ENCODE results near the gene CCDC141.

Gene CCDC141

DNA sequence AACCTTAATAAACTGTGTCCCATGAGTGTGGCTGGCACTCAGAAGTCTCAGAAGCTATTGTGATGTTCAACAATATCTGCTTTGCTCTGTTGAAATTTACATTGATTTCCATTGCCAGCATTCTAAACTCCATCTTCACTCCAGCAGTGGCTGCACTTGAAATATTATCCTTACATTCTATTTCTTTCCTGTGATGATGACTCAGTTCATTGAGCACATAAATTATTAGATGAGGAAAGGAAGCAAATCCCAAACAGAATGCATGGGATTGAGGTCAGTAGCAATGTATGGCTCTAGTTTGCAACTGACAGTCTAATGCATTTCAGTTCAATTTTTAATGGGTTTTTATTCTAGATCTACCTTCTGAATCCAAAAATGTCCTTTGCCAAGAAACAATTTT, 150.3 kb downstream of the CCDC141 start:
- no peak for DNase-seq

DNA sequence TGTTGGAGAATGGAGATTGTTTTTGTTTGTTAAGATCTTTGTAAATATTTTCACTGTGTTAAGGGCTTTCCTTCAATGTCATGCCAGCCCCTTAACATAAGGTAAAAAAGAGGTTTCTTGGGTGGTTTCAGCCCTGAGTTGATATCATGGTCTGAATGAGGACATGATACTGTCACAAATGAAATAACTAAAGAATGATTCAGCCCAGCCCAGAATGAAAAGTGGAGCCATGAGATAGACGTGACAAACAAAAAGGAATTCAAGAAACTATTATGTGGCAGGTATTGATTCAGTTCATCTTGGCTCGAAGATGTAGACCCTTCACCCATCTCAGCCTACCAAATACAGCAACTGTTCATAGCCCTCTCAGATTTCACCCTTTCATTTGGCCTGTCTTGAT, 154.1 kb downstream of the CCDC141 start:
- no peak for DNase-seq

GRCh38 chr2:178895171-178895570, 154.8 kb downstream of the CCDC141 start:
- DNase-seq = no peak

GRCh38 chr2:178892751-178893625, 156.9 kb downstream of the CCDC141 start:
- no peak for DNase-seq

GRCh38 chr2:178891959-178892485, 157.9 kb downstream of the CCDC141 start:
- DNase-seq = no peak

DNA sequence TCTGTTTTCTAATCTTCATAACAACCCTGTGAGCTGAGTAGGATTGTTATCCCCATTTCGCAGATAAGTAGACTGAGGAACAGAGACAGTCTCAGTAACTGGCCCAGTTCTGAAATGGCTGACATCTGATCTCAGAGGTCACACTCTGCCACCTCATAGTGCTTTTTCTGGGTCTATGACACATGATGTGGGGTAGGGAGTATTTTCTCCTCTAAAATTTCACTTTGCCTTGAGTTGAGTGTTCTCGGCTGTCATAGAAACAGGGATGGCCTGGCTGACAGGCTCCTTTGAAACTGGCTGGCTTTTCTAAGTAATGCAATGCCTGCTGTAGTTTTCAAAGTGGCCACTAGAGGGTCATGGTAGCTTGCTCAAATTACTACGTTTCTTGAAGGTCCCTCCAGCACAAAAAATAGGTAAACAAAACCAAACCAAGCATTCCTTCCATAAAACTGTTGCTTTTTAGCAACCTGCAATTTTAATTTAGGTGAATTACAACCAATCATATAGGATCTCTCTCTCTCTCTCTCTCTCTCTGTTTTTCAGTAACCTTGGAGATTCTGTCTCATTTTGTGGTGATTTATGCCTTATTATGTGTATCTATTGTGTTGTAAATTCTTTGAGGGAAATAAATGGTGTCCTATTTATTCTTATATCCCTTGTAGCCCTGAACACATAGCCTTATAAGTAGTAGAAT, 158.5 kb downstream of the CCDC141 start:
- peak; percentile 55 for DNase-seq

- no peak for DNase-seq
Measured at GRCh38 chr2:178886006-178886405, 163.9 kb downstream of the CCDC141 start.

DNA sequence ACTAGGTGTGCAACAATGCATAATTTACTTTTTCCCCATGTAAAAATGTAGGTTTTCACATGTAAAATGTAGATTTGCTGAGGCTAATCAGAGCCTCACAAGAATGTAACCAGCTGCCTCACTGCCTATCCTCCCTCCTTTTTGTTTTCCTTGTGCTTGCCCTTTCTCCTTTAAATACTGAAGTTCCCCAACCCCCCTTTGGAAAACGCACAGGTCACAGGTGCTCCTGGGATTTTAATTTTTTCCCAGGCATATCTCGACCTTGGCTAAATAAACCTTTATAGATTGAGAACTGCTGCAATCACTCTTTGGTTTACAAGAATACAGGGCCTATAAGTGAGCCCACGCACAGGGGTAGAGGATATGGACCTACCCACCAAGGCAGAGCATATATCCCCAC, 165.5 kb downstream of the CCDC141 start:
- no peak for DNase-seq

DNA sequence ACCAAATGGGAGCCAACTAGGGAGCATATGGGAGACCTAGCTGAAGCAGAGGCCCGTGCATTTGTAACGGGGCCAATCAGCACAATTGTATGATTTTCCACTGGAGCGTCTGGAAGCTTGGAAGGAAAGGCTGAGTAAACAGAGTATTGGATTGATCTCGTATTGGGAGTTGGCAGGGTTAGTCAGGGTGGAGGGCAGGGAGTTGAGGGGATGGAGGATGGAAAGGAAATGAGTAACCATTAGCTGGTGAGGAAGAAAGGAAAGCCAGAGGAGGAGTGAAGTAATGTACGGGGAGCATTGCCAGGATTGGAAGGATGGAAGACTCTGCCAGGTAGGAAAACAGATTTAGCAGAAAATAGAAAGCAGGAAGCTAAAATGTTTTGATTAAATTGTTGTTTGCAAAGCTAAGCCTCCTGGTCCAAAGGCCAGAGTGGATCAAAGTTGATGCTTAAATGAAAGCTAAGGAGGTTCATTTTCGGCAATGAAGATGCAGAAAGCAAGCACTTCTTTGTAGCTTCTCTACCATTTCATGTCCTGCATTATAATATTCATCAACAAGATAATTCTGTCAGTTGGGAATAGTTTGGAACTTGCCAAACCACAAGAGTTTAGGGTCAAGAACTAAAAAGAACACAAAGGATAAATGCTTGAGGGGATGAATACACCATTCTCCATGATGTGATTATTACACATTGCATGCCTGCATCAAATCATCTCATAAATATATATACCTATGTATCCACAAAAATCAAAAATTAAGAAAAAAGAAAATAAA, 167.1 kb downstream of the CCDC141 start:
- no peak for DNase-seq

DNA sequence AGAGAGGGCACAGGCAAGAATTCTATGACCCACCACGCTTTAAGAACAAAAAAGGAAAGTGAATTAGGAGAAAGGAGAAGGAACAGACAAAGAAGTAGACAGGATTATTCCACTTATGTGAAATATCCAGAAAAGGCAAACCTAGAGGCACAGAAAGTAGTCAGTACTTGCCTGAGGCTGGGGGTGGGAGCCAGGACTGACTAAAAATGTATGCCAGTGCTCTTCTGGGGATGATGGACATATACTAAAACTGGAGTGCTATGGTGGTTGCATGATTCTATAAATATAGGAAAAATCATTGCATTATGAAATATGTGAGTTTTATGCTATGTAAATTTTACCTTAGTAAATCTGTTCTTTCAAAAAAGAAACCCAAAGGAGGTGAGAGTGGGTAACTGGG, 168.9 kb downstream of the CCDC141 start:
- no peak for DNase-seq

DNA sequence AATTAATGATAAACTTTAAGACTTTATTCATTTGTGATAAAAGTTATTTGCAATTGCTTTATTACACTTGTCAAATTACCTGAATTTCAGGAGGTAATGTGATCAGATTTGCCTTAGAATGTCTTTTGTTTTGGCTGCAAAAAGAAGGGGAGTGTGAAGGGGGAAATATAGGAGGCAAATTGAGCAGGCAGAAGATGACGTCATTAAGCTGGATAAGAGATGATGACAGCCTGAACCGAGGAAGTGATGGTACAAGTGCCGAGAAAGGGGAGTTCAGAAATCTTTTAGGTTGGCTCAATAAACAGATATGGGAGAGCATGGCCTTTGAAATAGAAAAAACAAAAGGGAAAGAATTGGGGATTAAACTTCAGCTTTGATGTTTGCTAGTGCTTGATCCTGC, 169.7 kb downstream of the CCDC141 start:
- DNase-seq = no peak

- no peak for DNase-seq
Measured at GRCh38 chr2:178877874-178878273, 172.1 kb downstream of the CCDC141 start.

- DNase-seq = no peak
Measured at GRCh38 chr2:178874529-178875240, 175.3 kb downstream of the CCDC141 start.

DNA sequence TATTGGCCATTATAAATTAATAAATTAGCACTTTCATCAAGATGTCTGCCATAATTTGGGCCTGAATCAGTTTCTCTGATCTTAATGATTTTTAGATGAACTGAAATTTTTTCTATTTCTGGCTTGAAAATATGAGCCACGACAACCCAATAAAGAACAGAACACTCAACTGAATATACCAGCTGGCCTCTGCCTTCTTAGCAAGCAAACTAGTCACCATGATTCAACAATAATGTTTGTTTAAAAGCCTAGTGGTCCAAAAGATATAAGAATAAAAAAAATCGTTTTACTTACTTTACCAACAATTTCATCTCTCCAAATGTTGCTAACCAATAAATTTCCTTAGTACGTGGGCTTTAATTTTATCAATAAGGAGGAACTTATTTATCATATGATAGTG, 176.0 kb downstream of the CCDC141 start:
- no peak for DNase-seq

- DNase-seq = no peak
Measured at GRCh38 chr2:178871536-178871935, 178.4 kb downstream of the CCDC141 start.

DNA sequence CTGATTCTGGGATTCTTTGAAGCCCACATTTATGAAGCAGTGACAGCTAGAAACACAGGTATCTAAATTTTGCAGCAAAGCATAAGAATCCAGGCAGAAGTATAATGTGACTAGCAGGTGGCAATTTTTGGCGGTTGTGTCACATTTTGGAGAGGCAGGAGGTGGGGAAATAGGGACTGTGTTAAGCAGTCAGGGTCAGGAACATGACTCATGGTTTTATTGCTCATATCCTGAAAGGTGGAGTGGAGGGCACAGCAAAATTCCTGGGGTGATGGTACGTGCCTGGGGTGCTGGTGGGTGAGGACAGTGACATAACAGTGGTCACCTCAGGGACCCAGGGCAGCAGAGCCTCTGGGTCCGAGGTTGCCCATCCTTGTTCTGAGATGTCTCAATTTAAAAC, 179.2 kb downstream of the CCDC141 start:
- DNase-seq = no peak

DNA sequence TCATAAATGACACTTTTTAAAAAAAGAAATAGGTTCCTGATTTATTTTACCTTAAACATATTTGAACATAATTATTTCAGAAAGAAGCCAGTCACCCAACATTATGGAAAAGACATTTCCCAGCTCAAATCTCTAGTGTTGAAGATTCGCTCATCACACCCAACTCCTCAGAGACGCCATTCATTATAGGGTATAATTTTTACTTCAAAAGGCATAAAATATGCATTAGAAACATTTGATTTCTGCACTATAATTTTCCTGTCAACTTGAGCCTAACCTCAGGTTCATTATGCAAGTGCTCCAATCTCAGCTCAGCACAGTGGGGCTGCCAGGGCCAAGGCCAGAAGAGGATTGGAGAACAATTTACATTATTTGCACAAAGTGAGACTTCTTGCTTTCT, 183.9 kb downstream of the CCDC141 start:
- peak; percentile 3 for DNase-seq

DNA sequence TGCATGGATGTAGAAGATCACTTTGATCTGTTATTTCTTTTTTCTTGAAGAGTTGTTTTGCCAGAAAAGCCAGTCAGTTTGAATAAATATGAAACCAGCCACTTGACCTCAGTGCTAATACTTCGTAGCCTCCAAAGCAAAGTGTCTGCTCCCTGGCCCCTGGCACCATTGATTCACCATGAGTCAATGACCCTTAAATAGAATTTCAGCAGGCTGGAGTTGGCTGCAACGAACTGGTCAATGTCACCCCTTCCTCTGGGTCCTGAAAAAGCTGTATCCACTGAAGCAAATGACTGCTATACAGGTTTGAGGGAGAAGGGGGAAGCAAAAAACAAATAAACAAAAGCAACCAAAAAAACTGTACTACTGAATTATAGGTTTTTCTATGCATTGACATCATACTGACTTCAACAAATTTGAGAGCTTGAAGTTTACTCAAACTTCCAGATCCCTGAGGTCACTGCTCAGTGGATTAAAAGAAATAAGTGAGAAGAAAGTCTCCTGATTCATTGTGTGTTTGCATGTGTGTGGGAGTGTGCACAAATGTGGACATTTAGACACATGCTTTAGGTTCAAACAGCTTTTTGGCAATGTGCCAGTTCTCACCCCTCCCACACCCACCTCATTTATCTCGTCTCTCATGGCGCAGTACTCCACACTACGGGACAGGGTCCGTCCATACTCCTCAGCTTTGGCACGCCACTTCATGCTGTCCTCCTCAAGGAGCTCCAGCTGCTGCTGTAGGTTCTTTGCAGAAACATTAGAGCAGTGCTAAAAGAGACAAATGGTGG, 184.6 kb downstream of the CCDC141 start:
- DNase-seq = peak; percentile 6

GRCh38 chr2:178863856-178864620, 185.9 kb downstream of the CCDC141 start:
- DNase-seq = no peak

GRCh38 chr2:178863130-178863855, 186.6 kb downstream of the CCDC141 start:
- no peak for DNase-seq
